PC-3 (cell line): ENCODE data around the gene KIF6. TPM values are rescaled to one million over a fixed set of nuclear protein-coding genes. Genes with fewer than 3 reads are reported as not detected.
A peak's percentile ranks its signal among the peaks of the same experiment; 100 is the strongest.

ENCODE experiments used
- ATAC-seq: fragments of 200-7000 bp; cut with Tn5 transposase; 2 replicates; pipeline ENCODE4 v1.9.1; 2020; ENCODE audit warnings: mild to moderate bottlenecking, moderate library complexity
- BruUV-seq: library from RNA; stranded (reverse); fragments of 400-500 nt; replicated peaks from 2 replicates; lab custom pipeline; 2021; lab: Mats Ljungman, UMichigan
- CTCF ChIA-PET: fragments of 300-600 bp; sonication (Branson Sonifier 250); formaldehyde crosslinking; loops from one replicate; lab custom pipeline; 2022; ENCODE audit warnings: antibody characterized with exemption; lab: Charles Lee
- POLR2A ChIA-PET: fragments of 300-600 bp; sonication (Branson Sonifier 250); formaldehyde crosslinking; loops from one replicate; lab custom pipeline; 2022; ENCODE audit warnings: antibody characterized with exemption; ENCODE audit not compliant: unreplicated experiment; lab: Charles Lee
- DNase-seq: peaks from one replicate; pipeline ENCODE4 v3.0.0-alpha.2; 2015
- H2AFZ ChIP-seq: fragments of 300-600 bp; sonication (generic); 2 replicates; pipeline ENCODE4 v1.6.0; 2016; ENCODE audit warnings: antibody characterized with exemption, low read length
- H3F3A ChIP-seq: fragments of 300-600 bp; sonication (generic); one replicate; pipeline ENCODE4 v1.6.0; 2017; ENCODE audit warnings: antibody characterized with exemption, low read length, control low read depth, mild to moderate bottlenecking; ENCODE audit not compliant: unreplicated experiment
- H3K27ac ChIP-seq: fragments of 300-600 bp; sonication (generic); 2 replicates; pipeline ENCODE4 v1.5.1; 2016; ENCODE audit warnings: mild to moderate bottlenecking, low read length
- H3K27me3 ChIP-seq: fragments of 300-600 bp; sonication (generic); 2 replicates; pipeline ENCODE4 v1.6.1; 2016; ENCODE audit warnings: low read length, mixed read lengths
- H3K36me3 ChIP-seq: fragments of 300-600 bp; sonication (generic); 2 replicates; pipeline ENCODE4 v1.6.1; 2016; ENCODE audit warnings: low read depth, mixed run types, low read length, mixed read lengths
- H3K4me1 ChIP-seq: fragments of 300-600 bp; sonication (generic); 2 replicates; pipeline ENCODE4 v1.5.1; 2016; ENCODE audit warnings: low read length; ENCODE audit not compliant: insufficient read depth
- H3K4me2 ChIP-seq: fragments of 300-600 bp; sonication (generic); 2 replicates; pipeline ENCODE4 v1.6.0; 2016; ENCODE audit warnings: low read length
- H3K4me3 ChIP-seq: fragments of 300-600 bp; sonication (generic); 2 replicates; pipeline ENCODE4 v1.5.1; 2016; ENCODE audit warnings: mild to moderate bottlenecking, low read length, mixed read lengths
- H3K79me2 ChIP-seq: fragments of 300-600 bp; sonication (generic); 2 replicates; pipeline ENCODE4 v1.6.1; 2017; ENCODE audit warnings: low read length, mixed read lengths
- H3K9ac ChIP-seq: fragments of 300-600 bp; sonication (generic); 2 replicates; pipeline ENCODE4 v1.6.0; 2016; ENCODE audit warnings: mild to moderate bottlenecking, low read length
- H3K9me2 ChIP-seq: fragments of 300-600 bp; sonication (generic); replicated peaks from 2 replicates; pipeline ENCODE4 v1.6.1; 2016; ENCODE audit warnings: mixed run types, low read length, mixed read lengths
- H3K9me3 ChIP-seq: fragments of 300-600 bp; sonication (generic); 2 replicates; pipeline ENCODE4 v1.6.1; 2016; ENCODE audit warnings: low read length, mixed read lengths
- H4K20me1 ChIP-seq: fragments of 300-600 bp; sonication (generic); 2 replicates; pipeline ENCODE4 v1.6.1; 2016; ENCODE audit warnings: low read length, mixed read lengths
- EZH2 ChIP-seq: fragments of 300-600 bp; sonication (generic); IDR thresholded peaks from one replicate; pipeline ENCODE4 v1.6.1; 2017; ENCODE audit warnings: antibody characterized with exemption, mild to moderate bottlenecking, low read length; ENCODE audit not compliant: unreplicated experiment
- EZH2phosphoT487 ChIP-seq: fragments of 300-600 bp; sonication (generic); IDR thresholded peaks from 2 replicates; pipeline ENCODE4 v1.6.1; 2018; ENCODE audit warnings: mild to moderate bottlenecking, antibody characterized with exemption, low read length, borderline replicate concordance
- intact Hi-C: fragments of 100-400 bp; cut with micrococcal nuclease; formaldehyde crosslinking; loops from 2 replicates; pipeline ENCODE4 v1.9.0; 2023
- total RNA-seq: library from RNA; depleted of rRNA; stranded (reverse); fragments of >200 nt; gene quantifications from 2 replicates; pipeline ENCODE4 v1.2.3, GENCODE V29; 2014
- TF ChIP-seq, protein P1 (sequence below): fragments of 300-600 bp; sonication (generic); conservative IDR thresholded peaks from 2 replicates; pipeline ENCODE4 v1.5.1; 2017; ENCODE audit warnings: antibody characterized with exemption, low read depth, mild to moderate bottlenecking, low read length

KIF6 gene
- total RNA-seq, 1 experiment from 2014 or later = 0.07 TPM

DNA sequence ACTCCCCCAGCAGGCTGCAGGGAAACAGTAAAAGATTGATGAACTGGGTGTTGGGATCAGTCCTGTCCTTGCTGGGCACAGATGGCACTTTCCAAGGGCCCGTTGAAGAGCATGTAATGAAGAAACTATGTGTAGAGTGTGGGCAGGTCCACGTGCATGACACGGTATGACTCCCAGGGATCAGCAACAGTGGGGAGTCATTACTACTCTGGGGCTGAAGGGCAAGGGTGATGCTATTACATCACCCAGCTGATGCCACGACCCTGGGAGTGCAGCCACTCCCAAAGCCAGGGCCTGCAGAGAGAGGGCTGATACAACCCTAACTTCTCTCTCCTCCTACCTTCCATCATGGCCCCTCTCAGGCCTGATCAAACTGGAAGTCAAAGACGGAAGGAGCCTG is 431.1 kb downstream of the KIF6 start:
- Histone ChIP-seq H4K20me1 (no peaks in the 10 kb centered on the region), H3K9me2 (no peaks in the 10 kb centered on the region), H3K4me2 (no peak overlapping the region), H2AFZ (no peak overlapping the region), H3K27ac (no peak overlapping the region), H3K4me1 (peaks cover 7% of the 10 kb centered on the region; the same call in 1 of the 2 replicates), H3F3A (no peaks in the 10 kb centered on the region), H3K9me3 (no peaks in the 10 kb centered on the region), H3K4me3 (no peak overlapping the region), H3K79me2 (no peaks in the 10 kb centered on the region), H3K36me3 (no peaks in the 10 kb centered on the region), H3K9ac (no peak overlapping the region), H3K27me3 (peaks cover 19% of the 10 kb centered on the region; the same call in 1 of the 2 replicates)
- DNase-seq = no peak
- ATAC-seq = no peak
- no TSS peak for BruUV-seq
- TF ChIP-seq, protein P1, sequence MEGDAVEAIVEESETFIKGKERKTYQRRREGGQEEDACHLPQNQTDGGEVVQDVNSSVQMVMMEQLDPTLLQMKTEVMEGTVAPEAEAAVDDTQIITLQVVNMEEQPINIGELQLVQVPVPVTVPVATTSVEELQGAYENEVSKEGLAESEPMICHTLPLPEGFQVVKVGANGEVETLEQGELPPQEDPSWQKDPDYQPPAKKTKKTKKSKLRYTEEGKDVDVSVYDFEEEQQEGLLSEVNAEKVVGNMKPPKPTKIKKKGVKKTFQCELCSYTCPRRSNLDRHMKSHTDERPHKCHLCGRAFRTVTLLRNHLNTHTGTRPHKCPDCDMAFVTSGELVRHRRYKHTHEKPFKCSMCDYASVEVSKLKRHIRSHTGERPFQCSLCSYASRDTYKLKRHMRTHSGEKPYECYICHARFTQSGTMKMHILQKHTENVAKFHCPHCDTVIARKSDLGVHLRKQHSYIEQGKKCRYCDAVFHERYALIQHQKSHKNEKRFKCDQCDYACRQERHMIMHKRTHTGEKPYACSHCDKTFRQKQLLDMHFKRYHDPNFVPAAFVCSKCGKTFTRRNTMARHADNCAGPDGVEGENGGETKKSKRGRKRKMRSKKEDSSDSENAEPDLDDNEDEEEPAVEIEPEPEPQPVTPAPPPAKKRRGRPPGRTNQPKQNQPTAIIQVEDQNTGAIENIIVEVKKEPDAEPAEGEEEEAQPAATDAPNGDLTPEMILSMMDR = no peak
- TF ChIP-seq EZH2phosphoT487 (no peak), EZH2 (no peak)
- intact Hi-C loops = no loop called here
- ChIA-PET CTCF (no interaction called here), POLR2A (no interaction called here)

DNA sequence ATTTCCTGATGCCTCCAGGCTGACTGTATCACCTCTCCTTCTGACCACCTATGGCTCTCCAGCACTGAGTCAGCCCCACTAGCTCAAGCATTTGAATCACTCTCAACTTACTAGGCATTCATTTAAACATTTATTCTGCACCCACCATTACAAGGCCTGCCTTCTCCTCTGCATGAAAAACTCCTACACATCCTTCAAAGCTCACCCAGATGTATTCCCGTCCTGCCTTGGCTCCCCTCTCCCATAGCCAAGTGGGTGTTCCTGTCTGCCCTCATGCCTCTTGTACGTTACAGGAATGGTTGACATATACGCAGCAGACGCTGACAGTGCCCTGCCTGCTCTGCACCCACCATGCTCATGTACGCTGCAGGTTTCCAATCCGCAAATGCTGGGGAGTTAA is 432.6 kb downstream of the KIF6 start:
- ChIA-PET POLR2A (no interaction called here), CTCF (no interaction called here)
- H4K20me1 ChIP-seq = no peaks in the 10 kb centered on the region
- H3K4me3 ChIP-seq = no peak overlapping the region
- peaks cover 7% of the 10 kb centered on the region; the same call in 1 of the 2 replicates for H3K4me1 ChIP-seq
- no peak overlapping the region for H3K9ac ChIP-seq
- H3K79me2 ChIP-seq = no peaks in the 10 kb centered on the region
- TF ChIP-seq, protein P1 = no peak
- TF ChIP-seq EZH2 (no peak), EZH2phosphoT487 (no peak)
- no peaks in the 10 kb centered on the region for H3K9me2 ChIP-seq
- H2AFZ ChIP-seq = no peak overlapping the region
- H3K4me2 ChIP-seq = no peak overlapping the region
- H3K27me3 ChIP-seq = 0 out of 2 replicates have a peak, but pooled peaks cover 6% of the 10 kb centered on the region
- H3K9me3 ChIP-seq = no peaks in the 10 kb centered on the region
- no TSS peak for BruUV-seq
- no peak overlapping the region for H3K27ac ChIP-seq
- intact Hi-C loops = no loop called here
- no peak for DNase-seq
- no peaks in the 10 kb centered on the region for H3K36me3 ChIP-seq
- no peak for ATAC-seq
- H3F3A ChIP-seq = no peaks in the 10 kb centered on the region

DNA sequence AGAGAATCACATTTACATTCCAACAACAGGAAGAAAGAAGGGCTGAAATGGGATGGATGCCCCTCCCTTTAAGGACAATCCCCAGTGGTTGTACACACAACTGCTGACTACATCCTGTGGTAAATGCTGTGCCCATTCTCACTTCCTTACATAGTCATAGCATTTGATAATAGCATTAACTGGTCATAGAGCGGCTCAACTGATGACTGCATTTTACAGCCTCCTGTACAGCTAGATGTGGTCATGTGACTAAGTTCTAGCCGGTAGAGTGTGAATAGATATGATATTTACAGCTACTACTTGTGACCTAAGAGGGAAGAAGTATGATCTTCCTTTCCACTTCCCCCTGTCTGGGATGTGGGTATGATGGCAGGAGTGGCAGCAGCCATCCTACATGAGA is 435.7 kb downstream of the KIF6 start:
- no peaks in the 10 kb centered on the region for H3K9me3 ChIP-seq
- no peaks in the 10 kb centered on the region for H3K9me2 ChIP-seq
- no peak overlapping the region for H3K4me2 ChIP-seq
- H3F3A ChIP-seq = no peaks in the 10 kb centered on the region
- H3K27ac ChIP-seq = no peak overlapping the region
- no peaks in the 10 kb centered on the region for H4K20me1 ChIP-seq
- BruUV-seq = no TSS peak
- peaks cover 7% of the 10 kb centered on the region; the same call in 1 of the 2 replicates for H3K4me1 ChIP-seq
- no peak overlapping the region for H3K9ac ChIP-seq
- H3K36me3 ChIP-seq = no peaks in the 10 kb centered on the region
- H3K27me3 ChIP-seq = 0 out of 2 replicates have a peak, but pooled peaks cover 6% of the 10 kb centered on the region
- TF ChIP-seq, protein P1 = no peak
- no peak for TF ChIP-seq EZH2
- no peak for TF ChIP-seq EZH2phosphoT487
- ChIA-PET CTCF (no interaction called here), POLR2A (no interaction called here)
- no peaks in the 10 kb centered on the region for H3K79me2 ChIP-seq
- ATAC-seq = no peak
- intact Hi-C loops = no loop called here
- peak; percentile 19 for DNase-seq
- no peak overlapping the region for H3K4me3 ChIP-seq
- H2AFZ ChIP-seq = no peak overlapping the region
